ENCODE measurements around the gene KANK2. TPM values are rescaled to one million over a fixed set of nuclear protein-coding genes. Genes with fewer than 3 reads are reported as not detected.

The KANK2 gene
- polyA plus RNA-seq (0.25 and 0.26 TPM in 2 replicates), polyA minus RNA-seq (1.4 and 1.7 TPM in 2 replicates)

DNA sequence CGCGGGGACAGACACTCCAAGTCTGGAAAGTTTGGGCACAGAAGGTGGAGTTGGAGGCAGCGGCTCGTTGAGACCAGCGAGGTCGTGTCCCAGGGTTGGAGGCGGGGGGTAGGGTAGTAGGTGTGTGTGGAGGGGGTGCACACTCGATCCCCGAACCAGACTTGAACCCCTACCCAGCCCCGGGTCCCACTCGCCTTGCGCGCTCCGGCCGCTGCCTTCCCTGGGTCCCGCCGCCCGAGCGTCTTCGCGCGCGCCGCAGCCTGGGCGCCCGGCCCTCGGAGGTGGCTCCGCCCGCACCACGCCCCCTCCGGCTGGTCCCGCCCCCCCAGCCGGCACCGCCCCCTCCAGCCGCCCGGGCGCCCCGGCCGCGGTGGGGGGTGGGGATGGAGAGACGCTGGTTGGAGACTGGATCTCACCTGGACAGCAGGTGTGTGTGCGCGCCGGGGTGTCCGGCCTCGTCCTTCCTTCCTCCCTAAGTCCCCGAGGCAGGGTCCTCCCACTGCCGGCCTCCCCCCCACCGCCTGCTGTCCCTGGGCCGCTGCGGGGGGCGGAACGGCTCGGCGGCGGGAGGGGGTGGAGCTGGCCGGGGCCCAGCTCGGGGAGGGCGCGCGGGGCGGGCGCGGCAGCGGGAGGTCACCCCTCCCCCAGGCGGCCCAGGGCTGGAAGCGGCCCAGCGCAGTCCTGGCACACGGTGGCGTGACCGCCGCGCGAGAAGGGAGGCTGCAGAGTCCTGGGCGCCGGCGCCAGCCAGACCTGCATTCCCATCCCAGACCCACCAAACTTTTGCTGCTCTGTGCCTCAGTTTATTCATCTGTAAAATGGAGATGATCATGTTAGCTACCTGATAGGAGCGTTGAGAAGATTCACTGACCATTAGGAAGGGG lies at the start of gene KANK2:
Gene KANK2 (minus strand): TSS at position 255 of the 884 bp plus-strand sequence. CDS start 3,034 bp downstream, outside the sequence.
- H3K4me2 ChIP-seq (ENCODE audit: low read length): peak within 1 kb of the TSS; percentile 8
- H3K36me3 ChIP-seq (ENCODE audit: insufficient read depth, low read length): no peaks in the 10 kb centered on the region
- peak within 1 kb of the TSS; percentile 54 for H3K9ac ChIP-seq (ENCODE audit: low read length)
- TF ChIP-seq, protein P1, sequence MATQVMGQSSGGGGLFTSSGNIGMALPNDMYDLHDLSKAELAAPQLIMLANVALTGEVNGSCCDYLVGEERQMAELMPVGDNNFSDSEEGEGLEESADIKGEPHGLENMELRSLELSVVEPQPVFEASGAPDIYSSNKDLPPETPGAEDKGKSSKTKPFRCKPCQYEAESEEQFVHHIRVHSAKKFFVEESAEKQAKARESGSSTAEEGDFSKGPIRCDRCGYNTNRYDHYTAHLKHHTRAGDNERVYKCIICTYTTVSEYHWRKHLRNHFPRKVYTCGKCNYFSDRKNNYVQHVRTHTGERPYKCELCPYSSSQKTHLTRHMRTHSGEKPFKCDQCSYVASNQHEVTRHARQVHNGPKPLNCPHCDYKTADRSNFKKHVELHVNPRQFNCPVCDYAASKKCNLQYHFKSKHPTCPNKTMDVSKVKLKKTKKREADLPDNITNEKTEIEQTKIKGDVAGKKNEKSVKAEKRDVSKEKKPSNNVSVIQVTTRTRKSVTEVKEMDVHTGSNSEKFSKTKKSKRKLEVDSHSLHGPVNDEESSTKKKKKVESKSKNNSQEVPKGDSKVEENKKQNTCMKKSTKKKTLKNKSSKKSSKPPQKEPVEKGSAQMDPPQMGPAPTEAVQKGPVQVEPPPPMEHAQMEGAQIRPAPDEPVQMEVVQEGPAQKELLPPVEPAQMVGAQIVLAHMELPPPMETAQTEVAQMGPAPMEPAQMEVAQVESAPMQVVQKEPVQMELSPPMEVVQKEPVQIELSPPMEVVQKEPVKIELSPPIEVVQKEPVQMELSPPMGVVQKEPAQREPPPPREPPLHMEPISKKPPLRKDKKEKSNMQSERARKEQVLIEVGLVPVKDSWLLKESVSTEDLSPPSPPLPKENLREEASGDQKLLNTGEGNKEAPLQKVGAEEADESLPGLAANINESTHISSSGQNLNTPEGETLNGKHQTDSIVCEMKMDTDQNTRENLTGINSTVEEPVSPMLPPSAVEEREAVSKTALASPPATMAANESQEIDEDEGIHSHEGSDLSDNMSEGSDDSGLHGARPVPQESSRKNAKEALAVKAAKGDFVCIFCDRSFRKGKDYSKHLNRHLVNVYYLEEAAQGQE (IDR thresholded peaks at IDR 0.05; ENCODE audit: borderline replicate concordance): no peak
- TF ChIP-seq SMC3 (conservative IDR thresholded peaks at IDR 0.05; ENCODE audit: poor library complexity): no peak
- H3K79me2 ChIP-seq (replicated peaks; ENCODE audit: insufficient read depth, low read length): no peaks in the 10 kb centered on the region
- H3K4me3 ChIP-seq (ENCODE audit: low read length): peak within 1 kb of the TSS; percentile 65
- no peaks in the 10 kb centered on the region for H4K20me1 ChIP-seq (ENCODE audit: insufficient read depth)
- no peak within 1 kb of the TSS for H3K27ac ChIP-seq (ENCODE audit: low read length)
- H3K27me3 ChIP-seq (ENCODE audit: insufficient read depth, low read depth, low read length): peaks cover 10% of the 10 kb centered on the region
- H2AFZ ChIP-seq (ENCODE audit: low read depth, low read length): no peak within 1 kb of the TSS
- no peaks in the 10 kb centered on the region for H3K9me3 ChIP-seq (ENCODE audit: low read length)
- no peaks in the 10 kb centered on the region for H3F3A ChIP-seq (ENCODE audit: insufficient read depth, low read length, poor library complexity, severe bottlenecking)
- H3K9me2 ChIP-seq (ENCODE audit: insufficient read depth, low read length): no peaks in the 10 kb centered on the region

DNA sequence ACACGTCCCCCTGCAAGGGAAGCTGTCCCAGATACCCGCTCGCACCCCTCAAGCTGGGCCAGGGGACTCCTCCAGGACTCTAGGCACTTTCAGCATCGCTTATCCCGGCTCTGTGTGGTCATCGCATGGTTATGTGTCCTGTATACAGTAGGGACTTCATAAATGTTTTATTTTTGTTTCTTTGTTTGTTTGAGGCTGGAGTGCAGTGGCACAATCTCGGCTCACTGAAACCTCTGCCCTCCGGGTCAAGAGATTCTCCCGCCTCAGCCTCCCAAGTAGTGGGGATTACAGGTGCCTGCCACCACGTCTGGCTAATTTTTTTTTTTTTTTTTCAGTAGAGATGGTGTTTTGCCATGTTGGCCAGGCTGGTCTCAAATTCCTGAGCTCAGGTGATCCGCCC lies 49.6 kb upstream of the KANK2 start:
- no peak overlapping the region for H3K4me3 ChIP-seq (ENCODE audit: low read length)
- no peaks in the 10 kb centered on the region for H3K9me2 ChIP-seq (ENCODE audit: insufficient read depth, low read length)
- H4K20me1 ChIP-seq (ENCODE audit: insufficient read depth): no peaks in the 10 kb centered on the region
- H2AFZ ChIP-seq (ENCODE audit: low read depth, low read length): no peak overlapping the region
- H3K9me3 ChIP-seq (ENCODE audit: low read length): no peaks in the 10 kb centered on the region
- no peaks in the 10 kb centered on the region for H3K27me3 ChIP-seq (ENCODE audit: insufficient read depth, low read depth, low read length)
- H3K4me2 ChIP-seq (ENCODE audit: low read length): no peak overlapping the region
- H3K36me3 ChIP-seq (ENCODE audit: insufficient read depth, low read length): no peaks in the 10 kb centered on the region
- no peaks in the 10 kb centered on the region for H3K79me2 ChIP-seq (replicated peaks; ENCODE audit: insufficient read depth, low read length)
- H3K27ac ChIP-seq (ENCODE audit: low read length): no peak overlapping the region
- no peaks in the 10 kb centered on the region for H3F3A ChIP-seq (ENCODE audit: insufficient read depth, low read length, poor library complexity, severe bottlenecking)
- no peak for TF ChIP-seq MXI1 (conservative IDR thresholded peaks at IDR 0.05; ENCODE audit: poor library complexity, severe bottlenecking)
- TF ChIP-seq RAD21 (conservative IDR thresholded peaks at IDR 0.05): no peak
- no peak for TF ChIP-seq POLR2AphosphoS5 (IDR thresholded peaks at IDR 0.05)
- no peak for TF ChIP-seq EZH2 (IDR thresholded peaks at IDR 0.05; ENCODE audit: borderline replicate concordance, insufficient read depth, low read length, poor library complexity, severe bottlenecking)
- no peak for TF ChIP-seq EP300 (conservative IDR thresholded peaks at IDR 0.05; ENCODE audit: poor library complexity, severe bottlenecking)
- no peak for TF ChIP-seq CTCF (IDR thresholded peaks at IDR 0.05; ENCODE audit: poor library complexity, severe bottlenecking)
- TF ChIP-seq, protein P1 (IDR thresholded peaks at IDR 0.05; ENCODE audit: borderline replicate concordance): no peak
- no peak for TF ChIP-seq TAF1 (IDR thresholded peaks at IDR 0.05; ENCODE audit: low read depth)
- no peak for TF ChIP-seq SMC3 (conservative IDR thresholded peaks at IDR 0.05; ENCODE audit: poor library complexity)
- H3K9ac ChIP-seq (ENCODE audit: low read length): no peak overlapping the region
